HTR-8/SVneo (cell line): ENCODE data around the gene PAFAH1B2.
"Not testable (repeated sequence)": the region's sequence is repeated elsewhere in the genome, so short reads cannot be mapped to it uniquely, and the experiment has no call there.

Source experiments
- DNase-seq: peaks from one replicate; pipeline ENCODE4 v3.0.0; 2011; ENCODE audit warnings: low spot score, mixed read lengths; ENCODE audit not compliant: insufficient read length
- FAIRE-seq: peaks from 2 replicates; lab custom pipeline; 2011; peaks lifted over from hg19 to GRCh38; lab: Jason Lieb, UNC

PAFAH1B2 gene

GRCh38 chr11:117143871-117144476, at the start of gene PAFAH1B2:
Gene PAFAH1B2, plus strand, starts transcription at chr11:117144287. Its CDS starts 8,161 bp downstream, at chr11:117152448.
- peak; percentile 57 for FAIRE-seq

DNA sequence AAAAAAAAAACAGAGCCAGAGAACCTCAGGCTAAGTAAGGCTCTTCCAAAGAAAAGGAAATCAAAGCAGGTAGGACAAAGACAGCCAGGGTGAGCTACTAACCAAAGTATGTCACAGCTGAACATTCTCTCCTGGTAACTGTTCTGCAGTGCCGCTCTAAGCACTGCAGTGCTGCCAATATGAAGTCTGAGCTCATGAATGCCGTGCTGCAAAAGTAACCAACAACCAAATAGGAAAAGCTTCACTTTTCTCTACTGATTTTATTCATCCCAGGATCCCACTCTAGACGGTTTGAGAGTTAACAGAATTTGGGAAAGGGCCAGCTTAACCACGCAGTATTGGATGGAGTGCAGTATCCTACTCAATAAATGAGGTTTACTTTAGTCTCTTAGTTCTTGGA, 49.3 kb upstream of the PAFAH1B2 start:
- FAIRE-seq: no peak
- no peak for DNase-seq

More at GRCh38 chr11:117143871-117144476, at the start of gene PAFAH1B2:
- DNase-seq: peak; percentile 98

DNA sequence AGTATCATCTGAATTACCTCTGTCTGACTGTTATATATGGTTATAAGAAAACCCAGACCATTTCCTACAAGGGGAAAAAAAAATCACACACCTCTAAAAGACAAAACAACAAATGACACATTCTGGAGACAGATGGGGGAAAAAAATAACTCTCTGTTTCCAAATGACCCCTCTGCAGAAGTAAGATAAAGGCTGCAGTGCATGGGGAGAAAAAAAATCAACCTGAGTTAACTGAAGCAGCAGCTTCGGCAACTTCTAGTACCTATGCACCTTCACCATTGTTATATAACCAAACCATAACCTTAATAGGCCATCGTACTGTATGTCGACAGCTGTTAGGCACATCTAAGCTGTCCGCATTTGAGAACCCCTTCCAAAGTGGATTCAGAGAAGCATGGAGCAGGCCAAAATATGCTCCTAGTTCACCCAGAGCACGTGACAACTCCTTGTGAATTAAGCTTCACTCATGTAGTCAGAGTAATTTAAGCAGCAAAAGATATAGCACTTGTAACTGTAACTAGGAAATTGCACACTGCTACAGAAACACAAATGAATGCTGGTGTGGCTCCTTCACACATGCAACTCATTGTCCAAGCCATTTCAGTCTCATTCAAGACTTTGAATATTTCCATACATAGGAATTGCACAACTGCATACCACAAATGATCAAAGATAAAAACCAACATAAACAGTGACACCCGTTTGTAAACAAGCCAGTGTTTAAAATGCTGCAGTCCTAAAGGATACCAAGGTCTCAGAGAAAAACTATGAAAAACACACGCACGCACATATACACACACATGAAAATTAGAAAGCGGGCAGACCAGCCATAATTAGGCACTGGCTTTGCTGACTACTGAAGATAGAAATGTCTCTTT, 48.6 kb upstream of the PAFAH1B2 start:
- FAIRE-seq (peak; percentile 38), DNase-seq (no peak)

DNA sequence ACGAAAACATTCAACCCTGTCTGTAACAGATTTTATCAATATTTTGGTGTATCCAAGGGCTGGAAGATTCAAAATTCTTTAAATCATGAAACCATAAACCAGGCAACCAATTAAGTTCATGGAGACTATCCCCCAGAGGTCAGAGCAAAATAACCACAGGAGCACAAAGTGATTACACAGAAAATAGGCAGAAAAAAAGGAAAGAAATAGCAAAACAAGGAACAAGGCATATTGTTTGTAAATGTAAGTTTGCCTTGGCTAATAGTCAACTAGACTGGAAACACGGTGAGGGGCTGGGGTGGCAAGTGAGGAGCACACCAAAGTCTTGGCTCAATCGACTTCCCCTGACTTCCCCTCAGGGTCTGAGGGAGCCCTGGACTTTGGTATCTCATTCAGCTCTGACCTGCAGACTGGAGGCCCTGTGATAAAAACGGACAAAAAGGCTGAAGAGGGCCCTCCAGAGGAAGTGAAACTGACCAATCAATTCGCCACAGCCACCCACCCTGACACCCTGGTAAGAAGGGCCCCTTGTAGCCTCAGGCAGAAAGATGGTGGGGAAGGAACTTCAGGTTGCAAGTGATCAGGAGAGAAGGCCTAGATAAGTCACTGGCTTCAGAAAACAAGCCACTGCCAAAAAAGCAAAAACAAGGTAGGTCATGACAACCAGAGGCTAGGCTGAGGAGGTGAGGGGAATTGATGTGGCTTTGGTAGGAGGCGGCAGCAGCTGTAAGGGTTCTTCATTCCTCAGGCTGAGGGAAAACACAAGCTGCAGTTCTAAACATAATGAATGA, 47.7 kb upstream of the PAFAH1B2 start:
- DNase-seq (peak; percentile 44), FAIRE-seq (no peak)

- no peak for FAIRE-seq
- no peak for DNase-seq
Observed at GRCh38 chr11:117097014-117097388, 47.1 kb upstream of the PAFAH1B2 start.

- DNase-seq (peak; percentile 32), FAIRE-seq (no peak)
Observed at GRCh38 chr11:117097389-117098268, 46.5 kb upstream of the PAFAH1B2 start.

DNA sequence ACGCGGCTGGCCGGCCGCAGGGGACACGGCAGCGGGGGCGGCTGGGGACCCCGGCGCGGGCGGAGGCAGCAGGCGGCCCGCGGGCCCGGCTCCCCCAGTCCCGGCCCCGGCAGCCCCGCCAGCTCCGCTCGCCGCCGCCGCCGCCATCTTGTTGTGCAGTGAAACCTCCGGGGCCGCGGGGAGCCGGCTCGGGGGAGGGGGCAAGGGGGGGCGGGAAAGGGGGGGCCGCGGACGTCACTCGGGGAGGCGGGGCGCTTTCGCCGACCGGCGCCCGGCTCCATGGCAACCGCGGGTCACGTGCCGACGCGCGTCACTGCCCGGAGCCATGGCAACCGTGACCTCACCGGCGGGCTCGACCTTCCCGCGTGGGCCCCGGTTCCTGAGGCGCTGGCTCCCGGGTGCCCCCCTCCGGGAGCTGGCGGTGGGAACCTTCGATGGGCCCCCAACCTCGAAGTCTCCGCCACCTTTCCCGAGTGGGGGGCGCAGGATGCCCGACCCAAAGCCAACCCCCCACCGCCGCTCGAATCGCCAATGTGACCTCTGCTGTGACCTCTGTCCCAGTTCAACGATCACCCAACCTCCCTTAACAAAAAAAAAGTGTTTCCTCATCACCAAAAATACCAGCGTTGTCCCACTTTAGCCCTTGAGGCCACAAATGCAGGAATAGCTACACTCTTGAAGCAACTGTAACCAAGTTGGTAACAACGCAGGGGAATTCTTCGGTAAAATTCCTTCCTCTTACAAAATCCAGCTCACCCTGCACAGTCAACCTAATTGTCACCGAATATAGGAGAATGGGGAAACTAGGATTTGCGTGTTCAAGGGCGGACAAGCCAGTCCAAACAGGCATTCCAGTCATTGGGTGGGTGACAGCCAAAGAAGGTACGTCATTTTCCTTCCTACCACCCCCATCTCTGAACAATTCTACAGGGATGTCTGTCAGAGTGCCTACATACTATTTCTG, 45.5 kb upstream of the PAFAH1B2 start, which contains the start of gene SIK3:
TSS of gene SIK3 (minus strand) at position 160 of the 964 bp plus-strand sequence. CDS start at position 147, 13 bp downstream.
- peak; percentile 88 for FAIRE-seq
- DNase-seq: peak; percentile 95

- DNase-seq (no peak), FAIRE-seq (no peak)
Observed at GRCh38 chr11:117099696-117100095, 44.4 kb upstream of the PAFAH1B2 start.

DNA sequence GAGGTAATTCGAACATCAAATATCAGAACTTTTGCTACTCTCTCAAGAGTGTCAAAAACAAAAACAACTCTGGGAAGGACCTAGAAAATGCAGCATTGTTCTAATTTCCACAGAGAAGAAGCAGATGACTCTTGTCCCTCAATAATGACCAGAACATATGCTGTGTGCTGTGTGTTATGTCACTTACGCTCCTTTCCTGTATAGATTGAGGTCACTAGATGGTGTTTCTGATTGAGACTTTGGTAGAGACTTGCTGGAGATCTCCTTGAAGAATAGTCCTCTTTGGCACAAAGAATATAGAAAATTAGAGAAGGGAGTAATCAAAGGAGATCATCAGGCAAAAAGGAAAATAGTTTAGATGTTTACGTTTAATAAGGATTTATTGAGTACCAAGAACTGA, 43.5 kb upstream of the PAFAH1B2 start:
- no peak for DNase-seq
- no peak for FAIRE-seq

GRCh38 chr11:117107701-117108590, 36.1 kb upstream of the PAFAH1B2 start:
- FAIRE-seq (peak; percentile 26), DNase-seq (no peak)

- no peak for FAIRE-seq
- DNase-seq: no peak
Observed at GRCh38 chr11:117110294-117110950, 33.7 kb upstream of the PAFAH1B2 start.

GRCh38 chr11:117112497-117112896, 31.6 kb upstream of the PAFAH1B2 start:
- DNase-seq, FAIRE-seq: not testable (repeated sequence)

DNA sequence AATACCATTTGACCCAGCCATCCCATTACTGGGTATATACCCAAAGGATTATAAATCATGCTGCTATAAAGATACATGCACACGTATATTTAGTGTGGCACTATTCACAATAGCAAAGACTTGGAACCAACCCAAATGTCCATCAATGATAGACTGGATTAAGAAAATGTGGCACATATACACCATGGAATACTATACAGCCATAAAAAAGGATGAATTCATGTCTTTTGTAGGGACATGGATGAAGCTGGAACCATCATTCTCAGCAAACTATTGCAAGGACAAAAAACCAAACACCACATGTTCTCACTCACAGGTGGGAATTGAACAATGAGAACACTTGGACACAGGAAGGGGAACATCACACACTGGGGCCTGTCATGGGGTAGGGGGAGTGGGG, 31.1 kb upstream of the PAFAH1B2 start:
- not testable (repeated sequence) for DNase-seq

GRCh38 chr11:117117681-117118080, 26.4 kb upstream of the PAFAH1B2 start:
- DNase-seq (no peak), FAIRE-seq (no peak)

More for the DNA sequence above, 31.1 kb upstream of the PAFAH1B2 start:
- not testable (repeated sequence) for FAIRE-seq

DNA sequence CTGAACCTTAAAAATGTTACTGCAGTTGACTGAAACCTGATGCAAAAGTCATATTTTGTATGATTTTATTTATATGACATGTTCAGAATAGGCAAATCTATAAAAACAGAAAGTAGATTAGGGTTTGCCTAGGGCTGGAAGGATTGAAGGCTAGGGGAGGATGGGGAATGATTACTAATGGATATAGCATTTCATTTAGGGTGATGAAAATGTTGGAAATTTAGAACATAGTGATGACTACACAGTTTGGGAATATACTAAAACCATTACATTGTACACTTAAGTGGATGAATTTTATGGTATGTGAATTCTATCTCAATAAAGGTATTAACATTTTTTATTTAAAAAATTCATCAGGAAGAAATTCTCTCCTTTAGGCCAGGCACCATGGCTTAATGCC, 22.9 kb upstream of the PAFAH1B2 start:
- FAIRE-seq: no peak
- no peak for DNase-seq

DNA sequence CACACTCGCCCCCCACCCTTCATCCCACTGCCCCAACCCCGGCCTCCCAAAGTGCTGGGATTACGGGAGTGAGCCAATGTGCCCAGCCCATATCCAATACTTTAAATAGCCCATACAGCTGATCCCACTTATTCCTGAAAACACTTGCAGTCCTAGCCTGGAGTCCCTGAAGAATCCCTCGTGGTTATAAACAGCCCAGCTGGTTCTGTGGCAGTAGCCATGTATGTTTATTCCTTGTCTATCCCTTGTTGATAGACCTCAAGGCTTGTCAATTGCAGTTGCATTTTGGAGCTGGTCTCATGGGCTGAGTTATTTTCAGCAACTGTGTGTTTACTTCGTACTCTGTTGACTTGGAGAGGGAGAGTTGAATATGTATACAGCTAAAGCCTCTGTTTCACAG, 21.5 kb upstream of the PAFAH1B2 start:
- FAIRE-seq (no peak), DNase-seq (no peak)
